GM18861 (cell line): Measurements from ENCODE around the gene GATAD2A.
"Not testable (repeated sequence)": the region's sequence is repeated elsewhere in the genome, so short reads cannot be mapped to it uniquely, and the experiment has no call there.

Experiments
- ATAC-seq: cut with Tn5 transposase; IDR thresholded peaks from one replicate; pipeline ENCODE4 v1.9.1; 2021; ENCODE audit not compliant: unreplicated experiment

GATAD2A gene

DNA sequence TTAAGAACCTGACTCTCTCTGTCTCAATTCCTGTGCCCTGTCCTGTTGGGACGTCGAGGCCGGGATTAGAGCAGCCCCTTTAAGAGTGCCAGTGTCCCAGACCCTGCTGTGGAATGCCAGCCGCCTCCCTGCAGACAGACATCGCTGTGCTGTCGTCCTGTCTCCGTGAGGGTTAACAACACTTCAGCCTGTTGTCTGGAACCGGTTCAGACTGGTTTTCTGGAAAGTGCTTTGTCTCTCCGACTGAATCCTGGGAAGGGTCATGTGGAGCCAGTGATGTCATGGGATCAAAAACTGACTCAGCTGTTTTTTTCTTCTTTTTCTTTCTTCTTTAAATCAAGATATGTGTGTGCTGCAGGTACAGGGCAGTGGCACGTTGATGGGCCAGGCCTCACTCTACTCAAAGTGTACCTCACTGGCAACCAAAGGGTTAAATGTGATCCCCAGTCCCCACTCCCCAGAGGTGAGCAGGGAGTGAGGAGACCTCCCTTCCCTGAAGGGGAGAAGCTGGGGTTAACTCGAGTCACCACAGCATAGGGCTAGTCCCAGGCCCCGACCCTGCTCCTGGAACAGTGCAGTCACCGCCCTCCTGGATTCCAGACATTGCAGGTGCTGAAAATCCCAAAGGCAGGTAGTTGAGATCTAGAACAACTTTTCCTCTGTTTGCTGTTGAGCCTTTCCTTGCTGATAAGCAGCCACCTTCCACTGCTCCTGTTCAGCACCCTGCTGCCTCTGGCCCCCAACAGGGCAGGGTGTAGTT, 59.0 kb downstream of the GATAD2A start:
- no peak for ATAC-seq

DNA sequence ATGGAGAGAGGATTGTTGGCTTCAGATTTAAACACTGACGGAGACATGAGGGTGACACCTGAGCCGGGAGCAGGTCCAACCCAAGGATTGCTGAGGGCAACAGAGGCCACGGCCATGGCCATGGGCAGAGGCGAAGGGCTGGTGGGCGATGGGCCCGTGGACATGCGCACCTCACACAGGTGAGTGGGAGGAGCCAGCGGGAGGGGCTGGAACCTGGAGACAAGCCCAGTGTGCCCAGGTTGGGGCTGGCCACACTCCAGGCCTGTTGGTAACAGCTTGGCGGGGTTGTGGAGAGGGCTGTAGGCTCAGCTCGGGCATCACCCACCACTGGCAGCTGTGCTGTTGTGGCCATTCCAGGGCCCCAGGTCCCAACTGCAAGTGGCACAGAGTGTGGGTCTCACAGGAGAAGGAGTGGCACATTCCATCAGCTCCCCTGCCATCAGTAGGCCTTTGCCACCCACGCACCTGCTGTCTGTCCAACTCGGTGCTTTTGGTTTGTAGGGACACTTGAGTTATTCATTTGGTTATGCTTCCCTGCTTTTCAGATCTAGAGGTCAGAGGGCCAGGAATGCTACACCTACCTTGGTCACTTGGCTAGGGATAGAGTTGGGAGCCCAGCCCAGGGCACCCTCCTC, 60.1 kb downstream of the GATAD2A start:
- ATAC-seq, result no peak

DNA sequence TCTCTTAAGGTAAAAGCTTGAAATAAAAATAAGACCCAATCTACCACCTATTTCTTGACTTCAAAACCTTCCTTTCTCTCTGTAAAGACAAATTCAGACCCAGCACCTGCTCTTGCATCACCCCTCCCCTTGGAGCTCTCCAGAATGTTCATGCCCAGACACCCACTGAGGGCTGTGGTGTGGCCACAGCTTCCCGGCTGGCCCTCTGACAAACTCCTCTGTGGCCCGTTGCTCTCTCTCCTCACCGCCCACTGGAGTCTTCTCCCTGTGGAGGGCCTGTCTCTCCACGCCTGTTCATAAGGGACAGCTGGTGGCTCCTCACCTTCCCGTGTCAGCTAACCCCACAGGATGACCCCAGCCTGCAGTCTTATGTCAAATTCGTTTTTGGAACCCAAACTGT, 60.7 kb downstream of the GATAD2A start:
- ATAC-seq, result no peak

DNA sequence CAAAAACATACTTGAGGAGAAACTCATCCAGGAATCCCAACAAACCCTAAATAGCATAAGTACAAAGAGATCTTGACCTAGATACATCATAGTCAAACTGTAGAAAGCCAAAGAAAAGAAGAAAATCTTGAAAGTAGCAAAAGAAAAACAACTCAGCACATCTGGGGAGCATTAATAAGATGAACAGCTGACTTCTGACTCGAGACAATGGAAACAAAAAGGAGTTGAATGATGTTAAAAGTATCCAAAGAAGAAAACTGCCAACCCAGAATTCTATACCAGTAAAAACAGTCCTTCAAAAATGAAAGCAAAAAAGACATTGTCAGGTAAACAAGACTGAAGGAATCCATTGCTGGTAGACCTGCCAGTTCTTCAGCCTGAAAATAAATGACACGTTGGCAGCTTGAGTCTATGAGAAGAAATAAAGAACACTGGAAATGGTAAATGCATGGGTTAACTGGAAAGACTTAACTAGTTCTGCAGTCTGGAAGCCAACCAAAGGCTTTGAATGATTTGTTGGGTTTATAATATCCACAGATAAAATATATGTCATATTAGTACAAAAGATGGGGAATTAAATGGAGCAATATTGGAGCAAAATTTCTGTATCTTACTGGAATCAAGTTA, 63.1 kb downstream of the GATAD2A start:
- ATAC-seq, result no peak

DNA sequence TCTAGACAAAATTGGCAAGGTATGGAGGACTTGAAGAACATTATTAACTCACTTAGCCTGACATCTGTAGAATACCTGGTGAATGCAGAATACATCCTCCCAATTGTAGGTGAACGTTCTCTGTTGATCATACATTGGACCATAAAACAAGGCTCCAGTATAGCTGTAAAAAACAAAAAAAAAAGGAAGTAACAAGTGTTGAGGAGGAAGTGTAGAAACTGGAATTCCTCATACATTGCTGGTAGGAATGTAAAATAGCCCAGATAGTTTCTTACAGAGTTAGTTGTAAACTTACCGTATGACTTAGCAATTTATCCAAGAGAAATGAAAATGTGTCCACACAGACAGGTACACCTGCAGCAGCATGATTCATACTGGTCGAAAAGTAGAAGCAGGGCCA, 65.1 kb downstream of the GATAD2A start:
- no peak for ATAC-seq

DNA sequence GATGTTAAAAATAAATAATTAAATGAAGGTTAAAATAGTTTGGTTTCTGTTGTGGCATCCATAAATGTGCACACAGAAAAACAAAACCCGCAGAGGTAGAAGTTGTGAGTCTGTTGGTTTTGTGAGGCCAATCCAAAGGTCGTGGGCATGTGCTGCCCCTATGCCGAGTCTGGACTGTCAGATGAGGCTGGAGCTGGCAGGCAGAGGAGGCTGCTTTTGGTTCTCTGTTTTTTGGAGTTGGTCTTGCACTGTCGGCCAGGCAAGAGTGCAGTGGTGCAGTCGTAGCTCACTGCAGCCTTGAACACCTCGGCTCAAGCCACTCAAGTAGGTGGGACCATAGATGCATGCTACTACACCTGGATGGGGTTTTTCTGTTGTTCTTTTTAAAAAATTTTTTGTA, 66.2 kb downstream of the GATAD2A start:
- ATAC-seq, result no peak

DNA sequence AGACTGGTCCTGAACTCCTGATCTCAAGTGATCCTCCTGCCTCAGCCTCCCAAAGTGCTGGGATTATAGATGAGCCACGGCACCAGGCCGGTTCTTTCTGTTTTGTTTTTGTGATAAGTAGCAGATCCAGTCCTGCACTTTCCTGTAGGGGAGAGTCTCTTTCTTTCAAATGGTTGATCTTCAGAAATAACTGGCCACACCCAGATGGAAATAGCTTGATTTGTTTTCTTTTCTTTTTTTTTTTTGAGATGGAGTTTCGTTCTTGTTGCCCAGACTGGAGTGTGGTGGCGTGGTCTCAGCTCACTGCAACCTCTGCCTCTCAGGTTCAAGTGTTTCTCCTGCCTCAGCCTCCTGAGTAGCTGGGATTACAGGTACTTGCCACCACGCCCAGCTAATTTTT, 66.6 kb downstream of the GATAD2A start:
- ATAC-seq, result not testable (repeated sequence)

DNA sequence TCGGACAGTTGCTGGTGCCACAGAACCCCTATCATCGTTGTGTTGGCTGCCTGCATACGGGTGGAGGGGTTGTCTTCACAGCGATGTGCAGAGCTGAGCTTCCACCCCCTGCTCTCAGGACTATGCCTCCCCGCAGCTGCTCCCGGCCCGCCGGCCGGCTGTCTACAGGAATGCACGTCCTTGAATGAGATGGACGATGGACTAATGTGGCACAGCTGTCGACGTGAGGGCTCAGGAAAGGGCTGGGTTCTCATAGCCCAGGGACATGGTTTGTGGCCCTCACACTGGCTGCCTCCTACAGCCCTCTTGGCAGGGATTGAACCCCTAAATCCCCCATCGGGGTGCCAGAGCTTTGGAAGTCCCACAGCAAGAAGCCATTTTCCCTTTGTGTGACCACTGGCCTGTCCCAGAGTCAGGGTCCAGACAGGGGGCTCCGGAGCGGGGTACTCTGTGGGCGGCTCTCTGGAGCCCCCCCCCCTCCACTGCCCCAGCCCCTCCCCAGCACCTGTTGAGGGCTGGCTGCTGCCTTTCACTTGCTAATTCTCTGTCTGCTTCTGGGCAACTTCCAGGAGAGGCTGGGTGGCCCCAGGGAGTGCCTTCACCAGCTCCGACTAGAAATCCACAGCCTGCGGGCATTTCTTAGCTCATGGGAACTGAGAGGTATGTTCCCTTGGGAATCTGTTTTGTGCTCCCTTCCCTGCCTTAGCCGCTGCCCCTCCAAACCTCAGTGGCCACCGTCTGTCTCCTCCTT, 69.7 kb downstream of the GATAD2A start:
- ATAC-seq, result no peak

DNA sequence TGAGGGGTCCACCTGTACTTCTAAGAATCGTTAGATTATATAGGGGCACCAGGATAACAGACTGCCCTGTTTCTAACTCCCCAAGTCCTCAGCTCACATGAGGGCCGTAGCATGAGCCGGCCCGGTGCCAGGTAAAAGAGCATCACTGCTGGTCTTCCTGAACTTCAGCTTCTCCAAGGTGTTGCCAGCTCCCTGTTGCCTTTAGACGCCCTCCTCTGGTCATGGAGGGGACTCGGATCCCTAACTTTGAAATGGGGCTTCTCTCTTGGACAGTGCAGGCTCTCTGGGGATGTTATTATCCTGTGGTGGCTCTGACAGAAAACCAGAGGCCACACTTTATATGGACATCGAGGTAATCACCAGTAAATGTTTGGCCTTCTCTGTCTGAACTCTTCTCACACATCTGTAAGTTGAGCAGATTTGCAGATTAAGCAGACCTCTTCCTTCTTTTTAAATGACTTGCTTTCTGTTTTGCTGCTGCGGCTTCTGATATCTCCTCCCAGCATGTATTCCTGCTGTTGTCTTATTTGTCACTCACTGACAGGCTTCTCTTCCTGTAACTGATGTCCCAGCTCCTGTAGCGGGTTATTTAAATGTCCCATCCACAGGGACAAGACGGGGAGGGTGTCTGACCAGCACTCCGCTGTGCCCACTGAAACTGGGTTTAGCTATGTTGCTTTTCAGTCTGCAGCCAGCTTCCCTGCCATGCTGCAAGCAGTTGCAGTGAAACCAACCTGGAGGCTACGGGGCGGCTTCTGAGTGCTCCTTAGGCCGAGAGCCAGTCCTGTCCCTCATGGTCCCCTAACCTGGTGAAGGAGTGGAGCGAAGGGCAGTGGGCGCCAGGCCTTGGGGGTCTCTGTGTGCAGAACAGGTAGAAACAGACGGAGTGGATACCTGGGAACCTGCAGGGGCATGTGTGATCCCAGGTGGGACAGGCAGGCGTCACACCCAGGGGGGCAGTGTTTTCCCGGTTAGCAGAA, 70.7 kb downstream of the GATAD2A start:
- no peak for ATAC-seq

DNA sequence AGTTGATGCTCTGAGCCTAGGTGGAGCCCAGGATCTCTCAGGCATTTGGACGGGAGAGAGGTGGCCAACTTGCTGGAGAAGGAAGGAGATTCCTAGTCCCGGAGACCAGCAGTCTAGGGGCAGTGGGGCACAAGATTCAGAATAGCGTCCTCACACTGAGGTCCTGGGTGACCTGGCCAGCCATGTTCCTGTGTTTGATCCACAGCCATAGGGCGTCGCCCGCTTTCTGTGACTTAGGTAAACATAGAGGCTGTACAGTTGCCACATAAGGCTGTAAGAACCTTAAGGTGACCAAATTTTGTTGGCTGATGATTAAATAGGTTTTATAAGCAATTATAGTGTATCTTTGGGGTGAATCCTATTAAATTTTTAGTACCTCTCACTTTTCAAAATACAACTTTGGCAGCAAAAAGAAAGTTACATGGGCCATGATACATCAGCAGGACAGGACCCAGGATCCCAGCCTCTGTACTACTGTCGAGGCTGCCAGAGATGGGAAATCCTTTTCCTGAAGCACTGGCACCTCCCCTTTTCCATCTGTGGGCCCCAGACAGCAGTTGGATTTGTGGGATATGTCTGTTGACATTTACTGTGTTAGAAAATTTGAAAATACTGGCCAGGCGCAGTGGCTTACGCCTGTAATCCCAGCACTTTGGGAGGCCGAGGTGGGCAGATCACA, 72.4 kb downstream of the GATAD2A start:
- ATAC-seq, result no peak

DNA sequence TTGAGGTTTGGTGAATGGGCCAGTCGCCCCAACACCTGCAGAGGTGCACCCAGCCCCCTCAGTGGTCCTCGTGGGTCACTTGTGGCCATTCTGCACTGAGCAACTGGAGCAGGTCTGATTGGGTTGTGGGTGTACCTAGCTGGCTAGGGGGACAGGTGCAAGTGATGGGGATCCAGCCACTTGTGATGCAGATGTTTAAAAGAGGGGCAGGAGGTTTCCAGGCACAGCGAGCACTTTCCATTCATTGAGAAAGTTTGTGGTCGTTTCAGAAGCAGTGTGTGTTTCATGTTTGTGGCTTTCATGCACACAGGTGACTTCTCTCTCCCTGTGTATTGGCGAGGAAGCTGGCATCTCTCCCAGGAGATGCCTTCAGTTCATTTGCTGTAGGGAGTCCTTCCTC, 75.2 kb downstream of the GATAD2A start:
- ATAC-seq, result no peak

DNA sequence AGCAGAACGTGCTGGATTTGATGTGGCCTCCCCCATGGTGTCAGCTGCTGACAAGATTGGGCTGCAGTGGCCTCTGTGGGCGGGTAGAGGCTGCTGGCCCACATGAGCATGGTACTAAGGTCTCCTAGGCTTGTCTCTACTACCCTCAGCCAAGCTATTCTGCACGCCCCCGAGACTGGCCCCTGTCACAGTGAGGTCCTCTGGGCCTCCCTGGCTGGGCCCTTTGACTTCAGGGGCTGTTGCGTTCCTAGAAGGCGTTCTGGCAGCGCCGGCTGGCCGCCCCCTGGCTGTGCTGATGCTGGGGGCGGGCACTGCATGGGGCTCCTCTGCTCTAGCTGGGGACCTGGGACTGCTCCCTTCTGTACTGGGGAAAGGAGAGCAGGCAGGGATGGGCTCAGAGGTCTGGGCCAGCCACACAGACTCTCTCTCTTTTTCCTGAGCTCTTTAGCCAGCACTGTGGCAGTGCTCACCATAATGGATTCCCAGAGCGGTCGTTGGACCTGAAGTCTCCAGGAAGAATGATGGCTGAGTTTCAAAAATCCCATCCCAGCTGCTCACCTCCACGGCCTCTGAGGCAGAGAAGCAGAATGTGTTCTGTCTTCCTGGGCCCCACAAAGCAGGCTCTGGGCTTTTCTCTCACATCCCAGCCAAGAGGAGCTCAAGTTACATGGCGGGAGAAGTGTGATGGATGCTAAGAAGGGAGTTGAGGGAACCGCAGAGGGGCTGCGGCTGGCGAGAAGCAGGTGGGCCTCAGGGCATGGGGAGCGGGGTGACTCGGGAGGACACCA, 77.5 kb downstream of the GATAD2A start:
- no peak for ATAC-seq

DNA sequence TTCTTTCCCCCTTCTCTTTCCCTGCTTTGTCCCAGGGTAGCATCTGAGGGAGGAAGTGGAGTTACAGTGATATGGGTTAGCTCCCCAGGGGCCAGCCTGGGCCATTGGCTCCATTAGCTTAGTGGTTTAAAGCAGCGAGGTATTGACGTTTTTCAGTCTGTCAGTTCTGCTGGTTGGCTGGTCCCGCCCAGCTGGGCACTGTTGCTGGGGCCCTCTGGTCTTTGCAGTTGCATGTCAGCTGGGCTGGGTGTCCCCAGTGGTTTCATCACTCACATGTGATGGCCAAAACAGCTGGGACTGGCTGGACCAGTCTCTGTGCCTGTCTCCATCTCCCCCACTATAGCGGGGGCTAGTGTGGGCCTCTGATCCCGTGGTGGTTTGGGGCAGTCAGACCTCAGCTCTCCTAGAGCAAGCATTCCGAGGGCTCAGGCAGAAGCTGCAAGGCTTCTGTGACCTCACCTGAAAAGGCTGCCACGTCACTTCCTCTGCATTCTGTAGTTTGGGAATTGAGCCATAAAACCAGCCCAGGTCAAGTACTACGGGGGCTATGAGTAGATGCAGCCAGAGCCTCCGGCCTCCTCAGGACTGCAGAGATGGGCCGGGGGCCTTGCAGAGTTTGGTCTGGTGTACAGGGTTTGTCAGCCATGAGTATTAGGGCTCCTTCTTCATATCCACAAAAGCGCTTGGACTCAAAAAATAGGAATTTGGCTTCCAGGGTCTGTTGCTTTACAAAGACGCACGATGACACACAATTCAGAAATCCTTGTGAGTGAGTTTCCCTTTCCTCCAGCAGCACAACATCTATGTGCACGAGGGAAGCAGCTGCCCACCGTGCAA, 79.9 kb downstream of the GATAD2A start:
- peak; percentile 31 for ATAC-seq

DNA sequence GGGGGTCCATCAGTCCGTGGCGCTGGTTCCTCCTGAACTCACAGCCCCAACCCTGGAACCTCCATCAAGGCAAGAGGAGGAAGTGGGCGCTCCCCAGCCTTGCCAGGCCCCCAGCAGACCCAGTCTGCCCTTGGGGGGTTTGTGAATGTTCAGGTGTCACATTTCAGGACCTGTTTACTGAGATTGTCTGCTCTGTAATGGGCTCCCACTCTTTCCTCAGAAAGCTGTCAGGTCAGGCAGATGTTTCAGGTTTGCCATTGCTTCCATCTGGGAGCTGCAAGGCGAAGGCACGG, 80.5 kb downstream of the GATAD2A start:
- no peak for ATAC-seq

DNA sequence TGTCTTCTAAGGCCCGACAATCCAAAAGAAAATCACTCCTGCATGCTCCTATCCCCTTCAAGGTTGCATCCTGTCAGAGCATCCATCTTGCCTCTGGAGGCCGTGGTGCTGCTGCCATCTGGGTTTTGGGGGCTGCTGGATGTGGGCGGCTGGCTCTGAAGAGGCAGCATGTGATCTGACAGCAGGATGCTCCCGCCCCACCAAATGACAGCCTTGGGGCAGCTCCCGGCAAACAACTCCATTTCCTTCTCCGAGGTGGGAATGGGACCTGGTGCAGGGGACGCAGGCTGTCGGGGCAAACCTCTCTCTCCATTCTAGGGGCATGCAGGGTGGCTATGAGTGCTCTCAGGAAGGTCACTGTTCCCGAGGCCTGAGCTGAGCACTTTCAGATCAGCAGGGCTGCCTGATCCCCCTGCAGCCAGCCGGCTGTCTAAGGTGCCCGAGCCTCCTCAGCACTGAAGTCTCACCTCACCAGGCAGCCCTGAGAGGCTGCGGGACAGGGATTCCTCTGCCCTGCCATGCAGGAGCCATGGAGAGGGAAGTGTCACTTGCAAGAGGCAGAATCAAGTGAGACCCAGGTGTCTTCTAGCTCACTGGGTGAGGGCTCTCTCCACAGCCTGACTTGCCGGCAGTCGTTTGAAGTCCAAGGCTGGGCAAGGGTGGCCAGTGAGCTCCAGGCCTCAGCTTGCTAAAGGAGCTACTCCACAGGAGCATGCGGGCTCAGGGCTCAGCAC, 81.0 kb downstream of the GATAD2A start:
- ATAC-seq, result no peak

DNA sequence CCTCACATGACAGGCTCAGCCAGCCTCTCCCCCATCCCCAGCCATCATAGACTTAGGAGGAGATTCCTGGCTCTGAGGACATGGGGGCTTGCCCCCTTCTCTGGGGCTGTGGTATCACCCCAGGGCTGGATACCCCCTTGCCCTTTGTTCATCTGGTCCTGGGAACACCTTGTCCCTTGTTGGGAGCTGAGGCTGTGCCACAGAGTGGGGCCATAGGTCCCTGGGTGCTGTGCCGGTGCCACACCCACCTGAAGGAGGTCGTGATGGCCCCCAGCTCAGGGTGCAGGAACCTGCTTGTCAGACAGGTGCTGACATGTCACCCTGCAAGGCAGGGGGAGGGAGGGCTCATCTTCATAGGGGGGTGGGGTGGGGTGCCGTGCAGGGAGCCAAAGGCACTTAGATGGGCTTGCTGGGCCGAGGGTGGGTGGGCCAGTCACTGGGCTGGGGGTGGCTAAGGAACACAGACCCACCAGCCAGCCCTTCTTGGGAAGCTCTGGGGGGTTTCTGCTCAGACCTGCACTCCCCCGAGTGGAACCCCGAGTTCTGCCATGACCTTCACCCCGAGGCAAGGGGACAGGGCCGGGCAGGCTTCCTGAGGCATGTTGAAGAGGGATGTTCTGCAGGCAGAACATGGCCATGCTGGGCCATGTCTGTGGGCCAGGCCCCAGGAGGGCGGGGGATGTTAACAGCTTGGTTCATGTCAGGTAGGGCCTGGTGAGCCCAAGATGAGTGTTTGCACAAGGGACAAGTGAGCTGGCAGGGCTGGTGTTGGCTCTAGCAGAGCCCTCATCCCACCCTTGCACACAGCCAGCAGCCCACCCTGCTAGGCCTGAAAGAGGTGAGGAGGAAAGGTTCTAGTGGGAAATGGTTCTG, 81.8 kb downstream of the GATAD2A start:
- no peak for ATAC-seq
